HG03575 (cell line): ENCODE data around the gene OLR1.
"Not testable (repeated sequence)": the region's sequence is repeated elsewhere in the genome, so short reads cannot be mapped to it uniquely, and the experiment has no call there.

Experiments used
- ATAC-seq: cut with Tn5 transposase; IDR thresholded peaks from one replicate; pipeline ENCODE4 v1.9.1; 2021; ENCODE audit not compliant: unreplicated experiment, insufficient number of reproducible peaks, low FRiP score; ENCODE audit errors: extremely low read depth

The OLR1 gene

DNA sequence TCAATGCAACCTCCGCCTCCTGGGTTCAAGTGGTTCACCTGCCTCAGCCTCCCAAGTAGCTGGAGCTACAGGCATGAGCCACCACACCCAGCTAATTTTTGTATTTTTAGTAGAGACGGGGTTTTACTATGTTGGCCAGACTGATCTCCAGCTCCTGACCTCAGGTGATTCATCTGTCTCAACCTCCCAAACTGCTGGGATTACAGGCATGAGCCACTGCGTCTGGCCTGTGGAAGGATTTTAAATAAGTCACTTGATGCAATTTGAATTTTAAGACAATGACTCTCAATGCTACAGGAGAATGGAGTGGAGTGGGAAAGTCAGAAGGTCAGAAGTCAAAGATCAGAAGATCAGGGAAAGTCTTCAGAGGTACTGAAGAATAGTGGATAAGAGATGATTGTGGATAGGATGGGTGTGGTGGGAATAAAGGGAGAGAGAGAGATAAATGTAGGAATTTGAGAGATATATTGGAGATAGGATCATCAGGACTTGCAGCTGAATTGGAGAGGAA is 22.3 kb upstream of the OLR1 start:
- no peak for ATAC-seq

DNA sequence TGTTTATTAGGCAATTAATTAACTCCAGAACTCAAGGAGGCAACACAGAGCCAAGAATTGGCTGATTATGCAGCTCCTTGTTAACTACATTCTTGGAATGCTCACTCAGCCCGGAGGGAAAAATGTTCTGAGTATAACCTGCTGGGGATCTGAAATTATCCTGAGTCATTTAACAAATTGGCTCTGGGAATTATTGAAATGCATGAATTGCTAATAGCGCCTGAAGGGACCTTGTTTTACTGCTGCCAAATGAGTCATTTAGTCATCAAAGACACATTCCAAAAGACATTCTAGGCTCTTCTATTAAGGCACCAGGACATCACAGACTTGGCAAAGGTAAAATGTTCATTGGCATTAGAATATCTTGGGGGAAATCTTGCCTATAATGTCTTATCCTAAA is 19.9 kb upstream of the OLR1 start:
- ATAC-seq = no peak

DNA sequence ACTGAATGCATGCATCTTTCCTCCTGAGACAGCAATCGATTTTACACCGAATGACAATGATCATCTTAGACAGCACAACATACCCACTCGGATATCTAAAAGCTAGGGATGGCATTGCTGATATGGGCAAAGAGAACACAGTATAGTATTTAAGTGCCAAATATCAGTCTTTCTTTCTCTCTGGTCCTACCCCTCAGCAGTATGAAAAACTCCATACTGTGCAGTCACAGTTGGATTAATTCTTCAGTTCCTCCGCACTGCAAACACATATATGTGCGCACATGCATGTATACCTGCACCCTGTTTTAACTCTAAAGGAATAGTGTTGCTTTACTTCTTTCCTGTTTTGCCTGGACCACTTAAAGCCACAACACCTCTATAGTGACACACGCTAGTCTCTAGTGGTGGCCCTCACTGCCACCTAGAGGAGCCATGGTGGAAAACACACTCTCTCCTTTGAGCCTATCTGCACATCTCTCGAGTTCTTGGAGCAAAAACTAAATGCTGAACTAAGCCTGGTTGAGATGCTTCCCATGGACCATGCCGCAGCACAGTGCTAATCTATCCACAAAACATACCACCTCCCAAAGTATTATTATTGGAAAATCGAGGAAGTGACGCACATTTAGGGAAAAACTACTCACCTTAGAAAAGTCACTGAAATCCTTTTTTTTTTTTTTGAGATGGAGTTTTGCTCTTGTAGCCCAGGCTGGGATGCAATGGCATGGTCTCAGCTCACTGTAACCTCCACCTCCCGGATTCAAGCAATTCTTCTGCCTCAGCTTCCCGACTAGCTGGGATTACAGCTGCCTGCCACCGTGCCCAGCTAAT is 18.8 kb upstream of the OLR1 start:
- peak; percentile 76 for ATAC-seq

DNA sequence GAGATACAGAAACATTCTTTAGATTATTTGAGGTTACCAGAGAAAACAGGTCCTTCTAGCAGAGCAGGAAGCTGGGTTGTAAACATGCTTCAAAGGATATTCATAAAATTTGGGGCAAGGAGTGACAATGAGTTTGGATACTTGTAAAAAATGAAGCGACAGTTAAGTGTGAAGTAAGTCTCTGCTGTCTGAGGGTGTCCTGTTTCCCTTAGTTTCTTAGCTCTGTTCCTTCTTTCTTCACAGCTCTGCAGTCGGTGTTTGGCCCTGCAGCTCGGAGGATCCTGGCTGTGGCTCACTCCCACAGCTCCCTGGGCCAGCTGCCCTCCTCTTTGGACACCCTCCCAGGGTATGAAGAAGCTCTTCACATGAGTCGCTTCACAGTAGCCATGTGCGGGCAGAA is 17.7 kb upstream of the OLR1 start:
- no peak for ATAC-seq

DNA sequence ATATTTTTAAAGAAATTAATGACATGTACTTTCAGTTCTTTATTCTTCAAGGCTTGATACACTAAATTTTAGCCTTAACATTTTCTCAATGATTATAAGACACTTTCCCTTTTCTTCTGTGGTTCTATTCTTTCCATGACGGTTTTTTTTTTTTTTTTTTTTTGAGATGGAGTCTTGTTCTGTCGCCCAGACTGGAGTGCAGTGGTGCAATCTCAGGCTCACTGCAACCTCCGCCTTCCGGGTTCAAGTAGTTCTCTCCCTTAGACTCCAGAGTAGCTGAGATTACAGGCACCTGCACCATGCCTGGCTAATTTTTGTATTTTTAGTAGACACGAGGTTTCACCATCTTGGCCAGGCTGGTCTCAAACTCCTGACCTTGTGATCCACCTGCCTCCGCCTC is 15.0 kb upstream of the OLR1 start:
- not testable (repeated sequence) for ATAC-seq

DNA sequence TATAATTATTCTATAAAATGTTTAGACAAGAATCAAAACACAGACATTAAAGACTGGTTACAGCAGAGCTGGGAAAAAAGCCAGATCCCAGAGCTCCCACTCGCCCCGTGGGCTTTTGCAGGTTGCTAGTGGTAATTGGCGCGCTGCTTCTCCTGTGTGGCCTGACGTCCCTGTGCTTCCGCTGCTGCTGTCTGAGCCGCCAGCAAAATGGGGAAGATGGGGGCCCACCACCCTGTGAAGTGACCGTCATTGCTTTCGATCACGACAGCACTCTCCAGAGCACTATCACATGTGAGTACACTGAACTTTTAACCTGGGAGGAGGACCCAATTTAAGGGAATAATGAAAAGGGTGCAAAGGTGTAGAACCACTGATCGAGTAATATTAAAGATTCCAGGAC is 14.4 kb upstream of the OLR1 start:
- ATAC-seq = no peak

DNA sequence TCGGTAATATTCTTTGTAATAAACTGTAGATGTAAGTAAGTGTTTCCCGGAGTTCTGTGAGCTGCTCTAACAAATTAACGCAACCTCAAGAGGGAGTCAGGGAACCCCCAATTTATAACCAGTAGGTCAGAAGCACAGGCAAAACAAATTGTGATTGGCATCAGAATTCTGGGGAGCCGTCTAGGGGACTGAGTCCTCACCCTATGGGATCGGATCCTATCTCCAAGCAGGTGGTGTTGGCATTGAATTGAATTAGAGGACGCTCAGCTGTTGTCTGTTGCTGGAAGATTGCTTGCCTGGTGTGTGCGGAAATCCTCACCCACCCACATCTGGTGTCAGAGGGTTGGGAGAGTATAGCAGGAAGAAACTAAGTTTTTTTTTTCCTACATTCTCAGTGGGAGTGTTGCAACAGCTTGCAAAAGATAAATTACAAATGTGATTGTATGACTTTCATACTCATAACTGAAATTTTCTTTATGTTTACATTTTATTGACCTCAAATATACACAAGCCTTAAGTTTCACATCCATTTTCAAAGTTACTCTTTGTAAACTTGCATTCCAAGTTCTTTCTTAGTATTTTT is 12.4 kb upstream of the OLR1 start:
- no peak for ATAC-seq

DNA sequence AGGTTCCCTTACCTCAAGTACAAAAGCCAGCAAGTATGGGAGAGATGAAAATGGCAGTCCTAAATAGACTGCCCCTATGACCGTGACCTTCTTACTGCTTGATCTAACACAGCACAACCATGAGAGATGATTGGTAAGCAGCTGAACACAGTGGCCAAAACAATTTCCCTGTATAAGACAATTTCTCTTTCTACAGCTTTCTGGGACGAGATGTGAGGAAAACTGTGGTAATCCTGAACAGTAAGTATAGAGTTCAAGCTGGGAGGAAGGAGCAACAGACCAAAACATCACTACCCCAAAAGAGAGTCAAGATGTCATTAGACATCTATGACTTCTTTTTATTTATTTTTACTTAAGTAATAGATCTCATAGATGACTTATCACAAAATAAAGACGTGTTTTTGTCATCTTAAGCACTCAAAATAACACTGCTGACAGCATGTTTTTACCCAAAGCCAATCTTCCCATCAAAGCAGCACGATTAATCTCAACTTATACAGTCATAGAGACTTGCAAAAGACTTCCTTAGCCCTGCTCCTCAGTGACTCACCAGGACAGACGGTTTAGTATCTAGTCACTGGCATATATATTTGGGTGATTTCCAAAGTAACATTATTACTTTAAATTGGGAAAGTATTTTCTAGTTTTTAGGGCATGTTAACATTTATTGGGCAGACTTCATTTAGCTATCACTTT is 10.6 kb upstream of the OLR1 start:
- no peak for ATAC-seq

DNA sequence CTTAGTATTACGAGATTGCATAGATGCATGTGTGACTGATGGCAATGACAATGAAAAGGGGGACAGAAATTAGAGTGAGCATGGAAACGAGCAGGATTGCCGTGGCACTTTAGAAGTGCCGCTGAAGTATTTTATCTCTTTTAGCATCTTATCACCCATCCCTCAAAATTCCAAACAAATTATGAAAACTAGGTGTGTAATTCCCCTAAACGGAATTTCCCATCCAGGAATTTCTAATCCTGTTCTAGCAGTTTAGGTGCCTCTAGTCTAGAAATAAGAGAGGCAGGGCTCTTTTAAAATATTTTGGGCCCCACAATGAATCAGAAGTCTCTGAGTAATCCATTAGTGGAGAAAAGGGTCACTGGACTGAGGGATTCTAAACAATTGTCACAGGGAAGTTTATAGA is 7.8 kb upstream of the OLR1 start:
- ATAC-seq = no peak

DNA sequence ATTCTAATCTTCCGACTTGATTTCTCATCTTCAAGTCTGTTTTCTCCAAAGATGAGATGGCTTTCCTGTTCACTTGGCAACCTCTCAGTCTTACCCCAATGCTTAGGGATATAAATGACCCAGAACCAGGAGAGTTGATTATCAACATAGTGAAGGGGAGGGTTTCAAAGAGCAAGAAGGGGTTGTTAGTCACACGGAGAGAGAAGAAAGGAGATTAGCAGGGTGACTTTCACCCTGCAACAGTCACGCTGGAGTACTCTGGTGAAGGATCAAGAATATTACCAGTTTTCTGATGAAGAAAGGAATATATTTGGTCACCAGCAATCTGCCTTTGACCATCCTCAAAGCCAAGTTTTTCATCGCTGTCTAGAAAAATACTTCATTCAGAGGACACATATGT is 6.9 kb upstream of the OLR1 start, which contains the start of gene TMEM52B:
TMEM52B (plus strand) TSS at position 212 of the 400 bp plus-strand sequence. CDS start 543 bp downstream, outside the sequence.
- no peak for ATAC-seq

DNA sequence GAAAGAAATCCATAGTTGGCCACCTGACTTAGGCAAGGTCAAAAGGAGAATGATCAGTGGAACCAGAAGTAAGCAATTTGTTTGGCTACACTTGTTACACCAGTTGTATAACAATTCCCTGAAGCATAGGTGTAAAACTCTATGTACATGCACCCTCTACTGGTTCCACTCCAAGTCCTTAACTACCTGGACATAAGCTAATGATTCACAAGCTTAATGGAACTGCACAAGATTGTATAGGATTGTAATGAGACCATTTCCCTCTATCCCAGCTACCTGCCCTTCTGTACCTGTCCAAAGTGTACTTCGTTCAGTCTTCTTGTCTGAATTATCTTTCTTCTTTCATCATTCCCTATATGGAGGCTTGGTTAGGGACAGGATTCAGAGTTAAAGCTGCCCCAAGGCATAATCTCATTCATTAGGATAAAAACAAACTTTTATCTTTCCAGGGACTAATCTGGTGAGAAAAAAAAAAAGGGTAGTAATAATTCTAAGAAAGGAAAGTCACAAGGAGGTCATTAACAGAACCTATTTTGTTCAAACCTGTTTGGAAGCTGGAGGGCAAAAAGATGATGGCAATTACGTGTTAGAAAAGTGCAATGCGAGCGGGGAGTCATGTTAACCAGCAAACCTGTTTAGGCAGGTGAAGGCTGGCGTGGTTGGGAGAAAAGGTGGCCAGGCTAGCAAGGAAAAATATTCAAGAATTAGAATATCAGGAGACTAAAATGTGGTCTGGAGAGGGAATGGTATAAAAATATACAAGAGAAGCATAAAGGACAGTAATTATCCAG is 4.1 kb upstream of the OLR1 start:
- no peak for ATAC-seq

DNA sequence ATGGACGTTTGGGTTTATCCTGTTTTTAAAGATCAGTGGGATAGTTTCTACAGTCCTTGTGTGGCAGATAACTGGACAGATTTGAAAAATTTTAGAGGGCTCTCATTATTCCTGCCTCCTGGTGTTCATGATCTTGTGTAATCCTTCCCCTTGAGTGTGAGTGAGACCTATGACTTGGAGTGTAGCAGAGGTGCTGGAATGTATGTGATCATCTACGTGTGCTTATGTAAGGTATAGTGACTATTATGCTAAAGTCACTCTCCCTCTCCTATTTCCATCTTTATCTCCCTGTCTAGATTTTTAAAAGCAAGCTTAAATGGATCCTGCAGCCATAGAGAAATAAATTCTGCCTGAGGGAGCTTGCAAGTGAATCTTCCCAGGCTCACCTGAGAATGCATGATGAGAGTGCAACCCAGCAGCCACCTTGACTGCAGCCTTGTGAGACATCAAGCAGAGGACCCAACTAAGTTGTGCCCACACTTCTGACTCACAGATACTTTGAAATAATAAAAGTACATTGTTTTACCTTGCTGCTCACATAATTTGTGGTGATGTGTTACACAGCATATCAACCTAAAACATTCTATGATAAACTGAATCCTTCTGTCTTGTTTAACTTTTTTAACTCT is 3.2 kb upstream of the OLR1 start:
- ATAC-seq = no peak

DNA sequence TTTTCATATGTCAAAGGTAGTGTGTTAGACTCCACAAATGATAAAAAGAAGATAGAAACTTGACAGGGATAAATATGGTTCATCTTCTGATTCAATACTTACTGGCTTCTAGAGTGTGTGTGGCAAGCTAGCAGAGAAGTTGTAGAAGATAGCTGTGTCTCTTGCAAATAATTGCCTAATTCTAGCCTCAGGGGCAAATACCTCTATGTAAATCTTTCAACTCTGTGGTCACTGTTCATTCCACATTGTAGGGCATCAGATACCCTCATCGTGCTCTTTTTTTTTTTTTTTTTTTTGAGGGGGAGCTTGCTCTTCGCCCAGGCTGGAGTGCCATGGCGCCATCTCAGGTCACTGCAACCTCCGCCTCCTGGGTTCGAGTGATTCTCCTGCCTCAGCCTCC is 1.7 kb downstream of the OLR1 start:
- ATAC-seq = no peak

DNA sequence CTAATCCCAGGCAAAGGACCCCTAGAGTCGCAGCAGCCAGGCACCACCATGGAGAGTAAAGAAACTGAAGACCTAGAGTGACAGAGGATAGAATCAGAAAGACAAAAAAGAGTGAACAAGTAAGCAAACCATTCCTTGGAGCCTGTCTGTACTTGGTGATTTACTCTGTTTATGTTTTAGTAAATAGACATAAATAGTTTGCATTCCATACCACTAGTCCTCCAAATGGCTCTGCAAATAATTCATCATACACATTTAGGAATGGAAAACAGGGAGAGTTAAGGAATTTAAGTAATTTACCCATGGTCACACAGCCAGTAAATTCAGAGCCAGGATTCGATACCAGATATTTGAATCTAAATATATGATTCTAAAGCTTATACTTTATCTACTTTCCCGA is 2.8 kb downstream of the OLR1 start:
- no peak for ATAC-seq

DNA sequence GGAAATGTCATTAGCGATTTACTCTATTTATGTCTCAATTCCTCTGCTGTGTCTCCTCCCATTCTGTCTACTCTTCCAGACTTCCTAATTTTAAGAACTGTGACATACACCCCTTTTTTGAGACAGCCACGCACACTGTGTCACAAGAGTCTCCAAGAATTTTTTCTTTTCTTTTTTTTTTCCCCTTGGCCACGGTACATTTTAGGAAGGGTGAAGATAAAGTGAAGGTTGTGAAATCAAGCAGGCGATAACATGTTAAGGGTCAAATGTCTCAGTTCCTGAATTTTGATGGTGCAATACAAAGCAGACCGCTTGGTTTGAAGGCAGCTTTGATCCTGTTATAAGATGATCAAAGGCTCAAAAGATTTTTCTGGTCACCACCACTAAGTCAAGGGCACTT is 4.3 kb downstream of the OLR1 start:
- no peak for ATAC-seq

DNA sequence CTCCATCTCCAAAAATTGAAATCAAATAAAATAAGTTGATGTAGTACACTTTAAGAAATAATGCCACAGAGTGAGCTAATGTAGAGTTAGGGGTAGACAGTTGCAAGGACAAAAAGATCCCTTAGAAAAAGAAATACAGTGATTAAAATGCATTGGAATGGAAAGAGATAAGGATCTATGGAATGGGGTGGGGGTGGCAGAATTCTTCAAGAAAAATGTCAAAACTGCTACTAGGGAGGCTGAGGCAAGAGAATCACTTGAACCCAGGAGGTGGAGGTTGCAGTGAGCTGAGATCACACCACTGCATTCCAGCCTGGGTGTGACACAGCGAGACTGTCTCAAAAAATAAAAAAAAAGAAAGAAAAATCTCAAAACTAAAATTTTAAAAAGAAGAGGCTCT is 6.5 kb downstream of the OLR1 start:
- ATAC-seq = no peak

DNA sequence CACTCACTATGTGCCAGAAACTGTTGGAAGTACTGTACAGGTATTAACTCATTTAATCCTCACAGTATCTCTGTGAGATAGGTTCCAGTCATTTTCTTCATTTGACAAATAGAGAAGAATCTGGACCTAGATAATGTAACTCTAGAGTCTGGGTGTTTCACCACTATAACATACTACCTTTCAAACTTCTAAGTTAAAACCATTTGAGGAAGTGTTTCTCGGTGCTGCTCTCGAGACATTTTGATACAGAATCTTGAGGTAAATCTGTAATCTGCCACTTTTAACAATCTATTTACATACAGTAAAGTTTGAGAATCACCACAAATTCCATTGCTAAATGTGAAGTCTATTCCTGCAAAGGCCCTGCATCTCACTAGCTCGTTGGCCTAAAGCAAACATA is 8.8 kb downstream of the OLR1 start:
- no peak for ATAC-seq

DNA sequence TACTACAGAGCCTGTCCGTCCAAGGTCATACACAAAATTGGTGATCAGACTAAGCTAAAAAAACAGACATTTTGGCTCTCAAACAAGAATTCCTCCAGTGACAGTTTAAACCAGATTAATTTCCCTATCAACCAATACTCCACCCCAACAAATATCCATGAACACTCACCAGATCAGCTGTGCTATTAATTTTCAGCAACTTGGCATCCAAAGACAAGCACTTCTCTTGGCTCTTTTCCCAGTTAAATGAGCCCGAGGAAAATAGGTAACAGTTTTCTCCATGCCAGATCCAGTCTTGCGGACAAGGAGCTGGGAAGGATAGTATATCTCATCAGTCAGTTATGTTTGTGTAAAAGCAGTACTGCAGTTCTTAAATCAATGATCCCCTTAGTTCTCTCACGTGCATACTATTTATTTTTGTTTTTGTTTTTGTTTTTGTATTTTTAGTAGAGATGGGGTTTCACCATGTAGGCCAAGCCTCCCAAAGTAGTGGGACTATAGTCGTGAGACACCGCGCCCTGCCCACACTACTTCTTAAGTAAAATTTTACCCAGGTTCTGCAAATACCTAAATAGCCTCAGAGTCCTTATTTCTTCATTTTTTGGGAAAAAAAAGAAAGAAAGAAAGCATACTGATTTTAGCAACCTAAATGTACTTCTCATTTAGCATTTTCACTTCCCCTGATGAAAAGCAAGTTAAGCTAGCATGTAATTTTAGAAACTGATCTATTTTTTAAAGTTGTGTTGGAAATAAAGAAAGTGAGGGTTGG is 11.1 kb downstream of the OLR1 start:
- no peak for ATAC-seq
